Natural killer cell (primary cell): ENCODE results near the gene PPP4R1. TPM values are rescaled to one million over a fixed set of nuclear protein-coding genes. Genes with fewer than 3 reads are reported as not detected.

ENCODE experiments used
- ATAC-seq, 3 donors: fragments of 150-1000 bp in 2 of 3; fragments of 200-7000 bp in 1 of 3; cut with Tn5 transposase; 1 replicate in 1 of 3; 2 replicates in 2 of 3; pipeline ENCODE4 v1.10.0; 2021; ENCODE audit warnings: mild to moderate bottlenecking in 2 of 3, moderate library complexity in 2 of 3
- DNase-seq, 2 donors: peaks; one replicate each; pipeline versions ENCODE4 v3.0.0 to v3.0.0-alpha.2; 2013 to 2021; ENCODE audit warnings: mixed read lengths in 1 of 2
- H3K27ac ChIP-seq: one replicate; pipeline ENCODE4 v1.5.1; 2013; ENCODE audit warnings: mild to moderate bottlenecking, low read length
- H3K27me3 ChIP-seq: one replicate; pipeline ENCODE4 v1.6.1; 2013; ENCODE audit warnings: low read length; ENCODE audit not compliant: control insufficient read depth, insufficient read depth
- H3K36me3 ChIP-seq: one replicate; pipeline ENCODE4 v1.6.1; 2013; ENCODE audit warnings: low read length; ENCODE audit not compliant: control insufficient read depth, insufficient read depth
- H3K4me1 ChIP-seq: one replicate; pipeline ENCODE4 v1.6.1; 2013; ENCODE audit warnings: low read length; ENCODE audit not compliant: control insufficient read depth, insufficient read depth
- H3K4me3 ChIP-seq: one replicate; pipeline ENCODE4 v1.5.1; 2013; ENCODE audit warnings: low read length
- H3K9me3 ChIP-seq: one replicate; pipeline ENCODE4 v1.6.1; 2013; ENCODE audit warnings: low read length; ENCODE audit not compliant: control insufficient read depth, insufficient read depth
- H3K27ac Mint-ChIP-seq, 2 donors: one replicate each; pipeline ENCODE4 v1.8.0; 2022; ENCODE audit warnings: mild to moderate bottlenecking in 2 of 2, mixed read lengths in 2 of 2, moderate library complexity in 1 of 2
- H3K27me3 Mint-ChIP-seq, 2 donors: one replicate each; pipeline ENCODE4 v1.8.0; 2022; ENCODE audit warnings: low read depth in 2 of 2, mixed read lengths in 2 of 2
- H3K36me3 Mint-ChIP-seq: one replicate; pipeline ENCODE4 v1.8.0; 2022; ENCODE audit warnings: mixed read lengths
- H3K4me1 Mint-ChIP-seq, 2 donors: one replicate each; pipeline ENCODE4 v1.8.0; 2022; ENCODE audit warnings: mixed read lengths in 2 of 2
- H3K4me3 Mint-ChIP-seq: one replicate; pipeline ENCODE4 v1.8.0; 2022; ENCODE audit warnings: mild to moderate bottlenecking, moderate library complexity, mixed read lengths
- H3K9me3 Mint-ChIP-seq, 2 donors: one replicate each; pipeline ENCODE4 v1.8.0; 2022; ENCODE audit warnings: mixed read lengths in 2 of 2
- CTCF ChIP-seq: fragments of 200-600 bp; IDR thresholded peaks from one replicate; pipeline ENCODE4 v1.8.0; 2022; ENCODE audit warnings: antibody characterized with exemption
- WGBS: methylation state at CpG from one replicate; pipeline ENCODE4 v1.1.7; 2013; ENCODE audit warnings: missing lambda C conversion rate; ENCODE audit not compliant: insufficient coverage; 5-methylcytosine and 5-hydroxymethylcytosine counted together
- intact Hi-C: fragments of 100-400 bp; cut with micrococcal nuclease; formaldehyde crosslinking; loops from one replicate; pipeline ENCODE4 v1.14.2; 2022
- total RNA-seq, 4 donors: library from RNA; stranded (reverse); fragments of 120-200 nt in 1 of 4; gene quantifications; one replicate each; pipeline versions ENCODE4 v1.2.3 to v1.2.4, GENCODE V29; 2013 to 2022

PPP4R1 gene
- total RNA-seq, 3 donors from 2014 or later (not counting 1 experiment from before 2014, with no cell fraction given): 60.5 to 108 (median 72.6) TPM

GRCh38 chr18:9539283-9539682 is 75.1 kb downstream of the PPP4R1 start:
- no peak for TF ChIP-seq CTCF
- ATAC-seq (no peak), DNase-seq (no peak)
- Histone ChIP-seq H3K27ac (no peak overlapping the region), H3K9me3 (no peaks in the 10 kb centered on the region), H3K27me3 (no peaks in the 10 kb centered on the region), H3K36me3 (peaks cover 23% of the 10 kb centered on the region), H3K4me3 (no peak overlapping the region), H3K4me1 (no peaks in the 10 kb centered on the region)
- H3K4me1 Mint-ChIP-seq: no peaks in the 10 kb centered on the region
- H3K36me3 Mint-ChIP-seq: peaks cover 7% of the 10 kb centered on the region
- H3K9me3 Mint-ChIP-seq: no peaks in the 10 kb centered on the region
- H3K27me3 Mint-ChIP-seq: no peaks in the 10 kb centered on the region
- H3K27ac Mint-ChIP-seq: no peak overlapping the region
- no peak overlapping the region for H3K4me3 Mint-ChIP-seq
- intact Hi-C loops: no loop called here
- WGBS: 97% methylated on average over 5 of the region's 6 CpGs

- H3K4me3 Mint-ChIP-seq: no peak overlapping the region
- no peaks in the 10 kb centered on the region for H3K27me3 Mint-ChIP-seq
- intact Hi-C loops: no loop called here
- Histone ChIP-seq H3K4me1 (no peaks in the 10 kb centered on the region), H3K27ac (no peak overlapping the region), H3K9me3 (no peaks in the 10 kb centered on the region), H3K36me3 (peaks cover 38% of the 10 kb centered on the region), H3K27me3 (no peaks in the 10 kb centered on the region), H3K4me3 (no peak overlapping the region)
- no peaks in the 10 kb centered on the region for H3K9me3 Mint-ChIP-seq
- TF ChIP-seq CTCF: no peak
- peaks cover 16% of the 10 kb centered on the region for H3K36me3 Mint-ChIP-seq
- H3K27ac Mint-ChIP-seq: no peak overlapping the region
- 97% methylated on average over 6 of the region's 6 CpGs for WGBS
- ATAC-seq (no peak), DNase-seq (no peak)
- H3K4me1 Mint-ChIP-seq: no peaks in the 10 kb centered on the region
These were observed 76.7 kb downstream of the PPP4R1 start for GRCh38 chr18:9537677-9538076.

GRCh38 chr18:9536354-9537152 is 77.8 kb downstream of the PPP4R1 start:
- intact Hi-C loops: no loop called here
- H3K27ac ChIP-seq: no peak overlapping the region
- no peak for DNase-seq
- WGBS: 95% methylated on average over 15 of the region's 24 CpGs
- no peaks in the 10 kb centered on the region for H3K4me1 ChIP-seq
- Mint-ChIP-seq H3K36me3 (peaks cover 16% of the 10 kb centered on the region), H3K27ac (no peak overlapping the region), H3K4me1 (no peaks in the 10 kb centered on the region), H3K27me3 (no peaks in the 10 kb centered on the region), H3K9me3 (no peaks in the 10 kb centered on the region), H3K4me3 (no peak overlapping the region)
- no peak for TF ChIP-seq CTCF
- no peak for ATAC-seq
- H3K36me3 ChIP-seq: peaks cover 45% of the 10 kb centered on the region
- H3K27me3 ChIP-seq: no peaks in the 10 kb centered on the region
- H3K4me3 ChIP-seq: no peak overlapping the region
- no peaks in the 10 kb centered on the region for H3K9me3 ChIP-seq
